Chondrocyte (in vitro differentiated cells): ENCODE results near the gene PRDM10. TPM values are rescaled to one million over a fixed set of nuclear protein-coding genes. Genes with fewer than 3 reads are reported as not detected.

ENCODE experiments used
- DNase-seq: peaks from one replicate; pipeline ENCODE4 v3.0.0; 2021; ENCODE audit warnings: mixed read lengths, low spot score
- H3K27ac Mint-ChIP-seq: one replicate; pipeline ENCODE4 v1.8.0; 2021; ENCODE audit warnings: mild to moderate bottlenecking, moderate library complexity, mixed read lengths; ENCODE audit not compliant: unreplicated experiment
- H3K27me3 Mint-ChIP-seq: 2 replicates; pipeline ENCODE4 v1.8.0; 2021; ENCODE audit warnings: low read depth, mixed read lengths
- H3K36me3 Mint-ChIP-seq: 2 replicates; pipeline ENCODE4 v1.8.0; 2021; ENCODE audit warnings: low read depth, mixed read lengths
- H3K4me1 Mint-ChIP-seq: 2 replicates; pipeline ENCODE4 v1.8.0; 2021; ENCODE audit warnings: low read depth, mild to moderate bottlenecking, mixed read lengths
- H3K4me3 Mint-ChIP-seq: one replicate; pipeline ENCODE4 v1.8.0; 2021; ENCODE audit warnings: mild to moderate bottlenecking, moderate library complexity, mixed read lengths; ENCODE audit not compliant: unreplicated experiment
- H3K9me3 Mint-ChIP-seq: 2 replicates; pipeline ENCODE4 v1.8.0; 2021; ENCODE audit warnings: low read depth, mixed read lengths
- total RNA-seq: library from RNA; stranded (reverse); gene quantifications from 3 replicates; pipeline ENCODE4 v1.2.1, GENCODE V29; 2021
- TF ChIP-seq, protein P1 (sequence below): fragments of 200-600 bp; sonication (generic); IDR thresholded peaks from 2 replicates; pipeline ENCODE4 v1.5.0; 2021; ENCODE audit warnings: antibody characterized with exemption, mild to moderate bottlenecking, moderate library complexity

The PRDM10 gene
- total RNA-seq, 1 donor from 2014 or later: 8.2 TPM

DNA sequence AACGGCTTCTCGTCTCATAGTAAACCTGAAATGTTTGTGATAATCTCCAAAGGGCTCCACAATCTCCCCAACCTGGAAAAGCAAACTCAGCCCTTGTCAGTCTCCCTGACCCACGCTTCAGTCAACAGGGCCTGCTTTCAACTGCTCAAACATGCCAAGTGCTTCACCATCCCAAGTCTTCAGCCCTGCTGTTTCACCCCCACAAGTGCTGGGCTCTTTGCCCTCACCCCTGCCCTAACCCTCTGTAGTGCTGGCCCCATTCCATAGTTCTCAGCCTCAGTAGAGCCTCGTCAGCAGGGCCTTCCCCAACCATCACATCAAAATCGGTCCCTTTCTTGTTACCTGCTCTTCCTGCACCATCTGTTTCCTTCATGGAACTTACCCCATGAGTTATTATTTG lies 63.9 kb downstream of the PRDM10 start:
- no peaks in the 10 kb centered on the region for H3K27me3 Mint-ChIP-seq
- no peak for DNase-seq
- H3K27ac Mint-ChIP-seq: no peak overlapping the region
- H3K36me3 Mint-ChIP-seq: peaks cover 17% of the 10 kb centered on the region
- H3K4me3 Mint-ChIP-seq: no peak overlapping the region
- TF ChIP-seq, protein P1, sequence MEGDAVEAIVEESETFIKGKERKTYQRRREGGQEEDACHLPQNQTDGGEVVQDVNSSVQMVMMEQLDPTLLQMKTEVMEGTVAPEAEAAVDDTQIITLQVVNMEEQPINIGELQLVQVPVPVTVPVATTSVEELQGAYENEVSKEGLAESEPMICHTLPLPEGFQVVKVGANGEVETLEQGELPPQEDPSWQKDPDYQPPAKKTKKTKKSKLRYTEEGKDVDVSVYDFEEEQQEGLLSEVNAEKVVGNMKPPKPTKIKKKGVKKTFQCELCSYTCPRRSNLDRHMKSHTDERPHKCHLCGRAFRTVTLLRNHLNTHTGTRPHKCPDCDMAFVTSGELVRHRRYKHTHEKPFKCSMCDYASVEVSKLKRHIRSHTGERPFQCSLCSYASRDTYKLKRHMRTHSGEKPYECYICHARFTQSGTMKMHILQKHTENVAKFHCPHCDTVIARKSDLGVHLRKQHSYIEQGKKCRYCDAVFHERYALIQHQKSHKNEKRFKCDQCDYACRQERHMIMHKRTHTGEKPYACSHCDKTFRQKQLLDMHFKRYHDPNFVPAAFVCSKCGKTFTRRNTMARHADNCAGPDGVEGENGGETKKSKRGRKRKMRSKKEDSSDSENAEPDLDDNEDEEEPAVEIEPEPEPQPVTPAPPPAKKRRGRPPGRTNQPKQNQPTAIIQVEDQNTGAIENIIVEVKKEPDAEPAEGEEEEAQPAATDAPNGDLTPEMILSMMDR: no peak
- H3K9me3 Mint-ChIP-seq: no peaks in the 10 kb centered on the region
- H3K4me1 Mint-ChIP-seq: no peaks in the 10 kb centered on the region

DNA sequence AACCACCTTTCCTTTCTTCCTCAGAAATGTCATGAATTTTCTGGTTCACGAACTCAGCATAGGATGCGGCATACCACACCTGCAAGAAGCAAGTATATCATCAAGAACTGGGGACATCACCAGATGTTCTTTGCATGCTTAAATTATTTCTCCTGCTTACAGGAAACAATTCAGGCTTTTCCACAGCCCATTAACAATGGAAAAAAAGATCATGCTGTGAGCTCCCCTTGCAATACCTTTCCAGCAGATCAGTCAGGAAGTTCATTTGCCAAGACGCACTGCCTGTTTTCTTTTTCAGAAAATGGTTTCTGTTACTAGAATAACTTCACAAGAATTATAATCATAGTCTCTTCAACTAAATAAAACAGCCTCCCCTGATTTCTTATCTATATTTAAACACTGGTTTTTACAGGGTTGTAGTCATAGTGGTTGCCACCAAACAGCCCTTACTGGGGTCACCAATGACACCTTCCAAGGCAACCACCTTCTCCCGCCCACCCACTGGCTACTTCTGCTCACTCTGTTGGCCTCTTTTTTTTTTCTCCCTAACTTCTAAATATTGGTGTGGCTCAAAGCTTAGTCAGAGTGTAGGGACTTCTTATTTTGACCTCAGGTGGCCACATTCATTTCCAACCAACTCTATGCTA lies 64.9 kb downstream of the PRDM10 start:
- TF ChIP-seq, protein P1: no peak
- no peak overlapping the region for H3K27ac Mint-ChIP-seq
- no peak overlapping the region for H3K4me3 Mint-ChIP-seq
- DNase-seq: no peak
- H3K36me3 Mint-ChIP-seq: peaks cover 18% of the 10 kb centered on the region
- H3K9me3 Mint-ChIP-seq: no peaks in the 10 kb centered on the region
- H3K27me3 Mint-ChIP-seq: no peaks in the 10 kb centered on the region
- H3K4me1 Mint-ChIP-seq: no peaks in the 10 kb centered on the region

DNA sequence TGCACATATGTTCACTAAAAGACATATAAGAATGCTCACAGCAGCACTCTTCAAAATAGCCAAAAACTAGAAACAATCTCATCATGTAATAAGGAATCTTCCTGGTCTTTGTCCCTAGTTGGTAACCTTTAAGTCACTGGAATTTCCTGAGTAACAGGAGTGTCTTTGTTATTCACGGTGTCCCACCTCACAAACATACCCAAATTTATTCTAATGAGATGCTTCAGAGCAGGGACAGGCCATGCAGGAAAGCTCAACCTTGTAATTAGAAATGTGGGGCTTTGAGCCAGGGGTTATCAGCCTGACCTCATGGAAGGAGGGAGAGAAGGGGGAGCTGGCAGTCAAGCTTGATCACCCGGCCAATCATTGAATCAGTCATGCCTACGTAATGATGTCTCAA lies 66.9 kb downstream of the PRDM10 start:
- DNase-seq: no peak
- Mint-ChIP-seq H3K4me1 (no peaks in the 10 kb centered on the region), H3K36me3 (peaks cover 20% of the 10 kb centered on the region), H3K27ac (no peak overlapping the region), H3K4me3 (no peak overlapping the region), H3K9me3 (no peaks in the 10 kb centered on the region), H3K27me3 (no peaks in the 10 kb centered on the region)
- TF ChIP-seq, protein P1: no peak

DNA sequence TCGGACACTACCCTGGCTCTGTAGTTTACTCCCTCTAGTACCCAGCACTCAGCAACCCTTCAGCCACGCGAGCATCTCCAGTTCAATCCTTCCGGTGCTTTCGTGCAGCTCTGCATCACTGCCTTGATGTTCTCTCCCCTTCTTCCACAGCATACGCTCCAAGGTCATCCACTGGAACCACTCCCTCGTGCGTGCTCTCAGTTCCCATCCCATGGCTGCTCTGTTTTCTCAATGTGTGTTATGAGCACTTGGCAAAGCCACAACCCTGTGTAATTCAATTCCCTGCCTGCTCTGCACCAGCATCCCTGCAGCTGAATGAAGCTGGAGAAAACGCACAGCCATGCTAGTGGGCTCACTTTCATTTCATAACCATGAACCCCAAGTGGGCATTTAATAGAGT lies 68.7 kb downstream of the PRDM10 start:
- DNase-seq: no peak
- Mint-ChIP-seq H3K4me3 (no peak overlapping the region), H3K27me3 (no peaks in the 10 kb centered on the region), H3K4me1 (no peaks in the 10 kb centered on the region), H3K36me3 (peaks cover 25% of the 10 kb centered on the region), H3K9me3 (no peaks in the 10 kb centered on the region), H3K27ac (no peak overlapping the region)
- TF ChIP-seq, protein P1: no peak

DNA sequence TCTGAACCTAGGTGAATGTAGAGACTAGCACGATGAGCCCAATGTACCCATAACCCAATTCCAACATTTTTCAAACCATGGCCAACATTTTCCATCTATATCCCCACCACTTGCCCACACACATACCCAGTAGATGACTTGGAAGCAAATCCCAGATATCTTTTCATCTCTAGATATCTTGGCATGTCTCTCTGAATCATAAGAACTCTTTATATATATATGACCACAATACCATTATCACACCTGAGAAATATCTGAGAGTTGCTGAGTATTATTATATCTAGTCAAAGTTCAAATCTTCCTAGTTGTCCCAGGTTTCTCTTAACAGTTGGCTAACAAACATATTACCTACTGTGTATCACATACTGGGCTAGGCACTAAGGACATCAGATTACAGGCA lies 69.4 kb downstream of the PRDM10 start:
- Mint-ChIP-seq H3K9me3 (no peaks in the 10 kb centered on the region), H3K36me3 (peaks cover 25% of the 10 kb centered on the region), H3K27ac (no peak overlapping the region), H3K4me3 (no peak overlapping the region), H3K27me3 (no peaks in the 10 kb centered on the region), H3K4me1 (no peaks in the 10 kb centered on the region)
- TF ChIP-seq, protein P1: no peak
- no peak for DNase-seq
